PC-3 (cell line): Measurements from ENCODE around the gene YJEFN3.

Experiments
- EZH2phosphoT487 ChIP-seq: fragments of 300-600 bp; sonication (generic); IDR thresholded peaks from 2 replicates; pipeline ENCODE4 v1.6.1; 2018; ENCODE audit warnings: mild to moderate bottlenecking, antibody characterized with exemption, low read length, borderline replicate concordance
- TF ChIP-seq, protein P1 (sequence below): fragments of 300-600 bp; sonication (generic); conservative IDR thresholded peaks from 2 replicates; pipeline ENCODE4 v1.5.1; 2017; ENCODE audit warnings: antibody characterized with exemption, low read depth, mild to moderate bottlenecking, low read length

DNA sequence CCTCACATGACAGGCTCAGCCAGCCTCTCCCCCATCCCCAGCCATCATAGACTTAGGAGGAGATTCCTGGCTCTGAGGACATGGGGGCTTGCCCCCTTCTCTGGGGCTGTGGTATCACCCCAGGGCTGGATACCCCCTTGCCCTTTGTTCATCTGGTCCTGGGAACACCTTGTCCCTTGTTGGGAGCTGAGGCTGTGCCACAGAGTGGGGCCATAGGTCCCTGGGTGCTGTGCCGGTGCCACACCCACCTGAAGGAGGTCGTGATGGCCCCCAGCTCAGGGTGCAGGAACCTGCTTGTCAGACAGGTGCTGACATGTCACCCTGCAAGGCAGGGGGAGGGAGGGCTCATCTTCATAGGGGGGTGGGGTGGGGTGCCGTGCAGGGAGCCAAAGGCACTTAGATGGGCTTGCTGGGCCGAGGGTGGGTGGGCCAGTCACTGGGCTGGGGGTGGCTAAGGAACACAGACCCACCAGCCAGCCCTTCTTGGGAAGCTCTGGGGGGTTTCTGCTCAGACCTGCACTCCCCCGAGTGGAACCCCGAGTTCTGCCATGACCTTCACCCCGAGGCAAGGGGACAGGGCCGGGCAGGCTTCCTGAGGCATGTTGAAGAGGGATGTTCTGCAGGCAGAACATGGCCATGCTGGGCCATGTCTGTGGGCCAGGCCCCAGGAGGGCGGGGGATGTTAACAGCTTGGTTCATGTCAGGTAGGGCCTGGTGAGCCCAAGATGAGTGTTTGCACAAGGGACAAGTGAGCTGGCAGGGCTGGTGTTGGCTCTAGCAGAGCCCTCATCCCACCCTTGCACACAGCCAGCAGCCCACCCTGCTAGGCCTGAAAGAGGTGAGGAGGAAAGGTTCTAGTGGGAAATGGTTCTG is 41.4 kb upstream of the YJEFN3 start:
- TF ChIP-seq, protein P1, sequence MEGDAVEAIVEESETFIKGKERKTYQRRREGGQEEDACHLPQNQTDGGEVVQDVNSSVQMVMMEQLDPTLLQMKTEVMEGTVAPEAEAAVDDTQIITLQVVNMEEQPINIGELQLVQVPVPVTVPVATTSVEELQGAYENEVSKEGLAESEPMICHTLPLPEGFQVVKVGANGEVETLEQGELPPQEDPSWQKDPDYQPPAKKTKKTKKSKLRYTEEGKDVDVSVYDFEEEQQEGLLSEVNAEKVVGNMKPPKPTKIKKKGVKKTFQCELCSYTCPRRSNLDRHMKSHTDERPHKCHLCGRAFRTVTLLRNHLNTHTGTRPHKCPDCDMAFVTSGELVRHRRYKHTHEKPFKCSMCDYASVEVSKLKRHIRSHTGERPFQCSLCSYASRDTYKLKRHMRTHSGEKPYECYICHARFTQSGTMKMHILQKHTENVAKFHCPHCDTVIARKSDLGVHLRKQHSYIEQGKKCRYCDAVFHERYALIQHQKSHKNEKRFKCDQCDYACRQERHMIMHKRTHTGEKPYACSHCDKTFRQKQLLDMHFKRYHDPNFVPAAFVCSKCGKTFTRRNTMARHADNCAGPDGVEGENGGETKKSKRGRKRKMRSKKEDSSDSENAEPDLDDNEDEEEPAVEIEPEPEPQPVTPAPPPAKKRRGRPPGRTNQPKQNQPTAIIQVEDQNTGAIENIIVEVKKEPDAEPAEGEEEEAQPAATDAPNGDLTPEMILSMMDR, result no peak
- no peak for TF ChIP-seq EZH2phosphoT487
